Sigmoid colon (tissue), 7 donors: ENCODE measurements around the gene RBM42. TPM values are rescaled to one million over a fixed set of nuclear protein-coding genes. Genes with fewer than 3 reads are reported as not detected.

ENCODE experiments used
- DNase-seq: peaks from one replicate; pipeline ENCODE4 v3.0.0-alpha.2; 2019
- H3K27ac ChIP-seq, 4 donors: fragments of 200-600 bp; sonication (generic); one replicate each; pipeline ENCODE4 v1.5.1; 2016 to 2019; ENCODE audit warnings: mild to moderate bottlenecking in 1 of 4
- H3K27me3 ChIP-seq, 3 donors: fragments of 200-600 bp; sonication (generic); one replicate each; pipeline ENCODE4 v1.5.1; 2019; ENCODE audit warnings: mild to moderate bottlenecking in 1 of 3
- H3K36me3 ChIP-seq, 4 donors: fragments of 200-600 bp; sonication (generic); one replicate each; pipeline ENCODE4 v1.5.1; 2016 to 2019
- H3K4me1 ChIP-seq, 4 donors: fragments of 200-600 bp; sonication (generic); one replicate each; pipeline ENCODE4 v1.5.1; 2017 to 2019
- H3K4me3 ChIP-seq, 4 donors: fragments of 200-600 bp; sonication (generic); one replicate each; pipeline ENCODE4 v1.5.1; 2017 to 2019; ENCODE audit warnings: mild to moderate bottlenecking in 2 of 4, moderate library complexity in 1 of 4
- H3K9me3 ChIP-seq, 4 donors: fragments of 200-600 bp in 3 of 4; sonication (generic) in 3 of 4; one replicate each; pipeline versions ENCODE4 v1.5.1 to v1.6.1; 2013 to 2019
- EP300 ChIP-seq, 4 donors: sonication (generic); formaldehyde crosslinking; IDR thresholded peaks; one replicate each; pipeline ENCODE4 v1.6.1; 2017; ENCODE audit warnings: antibody characterized with exemption in 4 of 4
- POLR2A ChIP-seq, 2 donors: fragments of 450-650 bp; IDR thresholded peaks; one replicate each; pipeline ENCODE4 v1.6.1; 2016; ENCODE audit warnings: antibody characterized with exemption in 2 of 2, mild to moderate bottlenecking in 2 of 2, moderate library complexity in 2 of 2
- POLR2AphosphoS5 ChIP-seq, 4 donors: sonication (generic); formaldehyde crosslinking; IDR thresholded peaks; one replicate each; pipeline ENCODE4 v1.6.1; 2017; ENCODE audit warnings: antibody characterized with exemption in 4 of 4
- WGBS, 2 donors: extraction: QIAGEN DNeasy Blood & Tissue Kit; methylation state at CpG; one replicate each; pipeline ENCODE4 v1.1.7; 2013; 5-methylcytosine and 5-hydroxymethylcytosine counted together
- intact Hi-C: fragments of 100-400 bp; cut with DNase I; formaldehyde crosslinking; loops from one replicate; pipeline ENCODE4 v1.15.1; 2023
- polyA plus RNA-seq, 3 donors: library from polyadenylated mRNA; stranded (reverse); fragments of 200-250 nt; gene quantifications; one replicate each; pipeline ENCODE4 v1.2.3, GENCODE V29; 2013
- total RNA-seq, 4 donors: library from RNA; depleted of rRNA; stranded (reverse); fragments of >200 nt; gene quantifications; one replicate each; pipeline ENCODE4 v1.1.0, GENCODE V29; 2016
- TF ChIP-seq, protein P1 (sequence below), 4 experiments: fragments of 450-650 bp in 3 of 4; fragments of 200-600 bp in 1 of 4; IDR thresholded peaks; one replicate each; pipeline ENCODE4 v1.5.1; 2016 to 2019; ENCODE audit warnings: antibody characterized with exemption in 4 of 4, mild to moderate bottlenecking in 3 of 4, moderate library complexity in 2 of 4
- donor health status: healthy with polysubstance abuse.
- donor health status: Bipolar disorder and iron deficiency.
- donor health status: healthy.

RBM42 gene
- total and polyA plus RNA-seq, 7 donors: 43.5 to 78.3 (median 55.1) TPM

DNA sequence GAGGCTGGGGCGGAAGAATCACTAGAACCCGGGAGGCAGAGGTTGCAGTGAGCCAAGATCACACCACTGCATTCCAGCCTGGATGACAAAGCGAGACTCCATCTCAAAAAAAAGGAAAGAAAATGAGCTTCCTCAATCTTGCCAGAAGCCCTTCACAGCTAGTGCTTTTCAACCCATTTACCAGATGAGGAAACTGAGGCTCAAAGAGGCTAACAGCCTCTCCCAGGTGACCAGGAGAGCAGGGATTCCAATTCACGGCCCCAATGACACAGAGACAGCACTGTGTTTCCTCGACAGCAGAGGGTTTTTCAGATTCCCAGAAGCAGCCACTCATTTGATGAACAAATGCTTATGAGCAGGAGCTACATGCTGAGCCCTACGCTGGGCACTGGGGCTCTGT lies 40.7 kb downstream of the RBM42 start:
- Histone ChIP-seq H3K27me3 (peaks cover 5 to 22% (median 10%) of the 10 kb centered on the region in 3 donors), H3K27ac (no peak overlapping the region), H3K9me3 (no peaks in the 10 kb centered on the region), H3K4me1 (peaks cover 0 to 8% (median 3%) of the 10 kb centered on the region in 4 donors), H3K4me3 (no peak overlapping the region), H3K36me3 (peaks cover 0 to 16% (median 0%) of the 10 kb centered on the region in 4 donors)
- TF ChIP-seq, protein P1, sequence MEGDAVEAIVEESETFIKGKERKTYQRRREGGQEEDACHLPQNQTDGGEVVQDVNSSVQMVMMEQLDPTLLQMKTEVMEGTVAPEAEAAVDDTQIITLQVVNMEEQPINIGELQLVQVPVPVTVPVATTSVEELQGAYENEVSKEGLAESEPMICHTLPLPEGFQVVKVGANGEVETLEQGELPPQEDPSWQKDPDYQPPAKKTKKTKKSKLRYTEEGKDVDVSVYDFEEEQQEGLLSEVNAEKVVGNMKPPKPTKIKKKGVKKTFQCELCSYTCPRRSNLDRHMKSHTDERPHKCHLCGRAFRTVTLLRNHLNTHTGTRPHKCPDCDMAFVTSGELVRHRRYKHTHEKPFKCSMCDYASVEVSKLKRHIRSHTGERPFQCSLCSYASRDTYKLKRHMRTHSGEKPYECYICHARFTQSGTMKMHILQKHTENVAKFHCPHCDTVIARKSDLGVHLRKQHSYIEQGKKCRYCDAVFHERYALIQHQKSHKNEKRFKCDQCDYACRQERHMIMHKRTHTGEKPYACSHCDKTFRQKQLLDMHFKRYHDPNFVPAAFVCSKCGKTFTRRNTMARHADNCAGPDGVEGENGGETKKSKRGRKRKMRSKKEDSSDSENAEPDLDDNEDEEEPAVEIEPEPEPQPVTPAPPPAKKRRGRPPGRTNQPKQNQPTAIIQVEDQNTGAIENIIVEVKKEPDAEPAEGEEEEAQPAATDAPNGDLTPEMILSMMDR (IDR thresholded peaks at IDR 0.05): no peak
- no peak for TF ChIP-seq EP300 (IDR thresholded peaks at IDR 0.05)
- no peak for TF ChIP-seq POLR2AphosphoS5 (IDR thresholded peaks at IDR 0.05)
- TF ChIP-seq POLR2A (IDR thresholded peaks at IDR 0.05): no peak
- intact Hi-C loops: no loop called here
- 65 to 76% methylated on average over 6 of the region's 6 CpGs for WGBS, 2 donors
- DNase-seq: no peak

DNA sequence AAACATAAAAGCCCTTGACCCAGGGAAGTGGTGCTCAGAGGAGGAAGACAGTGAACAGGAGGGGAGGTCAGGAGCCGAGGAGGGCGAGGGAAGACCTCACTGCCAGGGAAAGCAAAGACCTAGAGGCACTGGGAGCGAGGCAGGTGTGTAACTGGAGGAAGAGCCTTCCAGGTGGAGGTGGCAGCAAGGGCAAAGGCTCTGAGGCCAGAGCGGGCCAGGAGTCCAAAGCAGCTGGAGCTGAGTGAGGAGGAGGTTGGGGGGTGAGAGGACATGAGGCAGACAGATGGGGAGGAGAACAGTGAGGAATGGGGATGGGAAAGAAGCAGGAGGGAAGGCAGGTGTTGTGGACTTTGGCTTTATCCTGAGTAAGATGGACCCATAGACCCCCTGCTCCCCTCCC lies 41.1 kb downstream of the RBM42 start:
- intact Hi-C loops: no loop called here
- Histone ChIP-seq H3K27me3 (peaks cover 5 to 26% (median 10%) of the 10 kb centered on the region in 3 donors), H3K27ac (no peak overlapping the region), H3K4me3 (no peak overlapping the region), H3K9me3 (no peaks in the 10 kb centered on the region), H3K36me3 (peaks cover 0 to 12% (median 0%) of the 10 kb centered on the region in 4 donors), H3K4me1 (peaks cover 0 to 8% (median 3%) of the 10 kb centered on the region in 4 donors)
- no peak for DNase-seq
- TF ChIP-seq, protein P1 (IDR thresholded peaks at IDR 0.05): no peak
- TF ChIP-seq POLR2AphosphoS5 (IDR thresholded peaks at IDR 0.05): no peak
- TF ChIP-seq EP300 (IDR thresholded peaks at IDR 0.05): no peak
- TF ChIP-seq POLR2A (IDR thresholded peaks at IDR 0.05): no peak
- WGBS, 2 donors: 22 to 62% methylated on average over 4 of the region's 4 CpGs

DNA sequence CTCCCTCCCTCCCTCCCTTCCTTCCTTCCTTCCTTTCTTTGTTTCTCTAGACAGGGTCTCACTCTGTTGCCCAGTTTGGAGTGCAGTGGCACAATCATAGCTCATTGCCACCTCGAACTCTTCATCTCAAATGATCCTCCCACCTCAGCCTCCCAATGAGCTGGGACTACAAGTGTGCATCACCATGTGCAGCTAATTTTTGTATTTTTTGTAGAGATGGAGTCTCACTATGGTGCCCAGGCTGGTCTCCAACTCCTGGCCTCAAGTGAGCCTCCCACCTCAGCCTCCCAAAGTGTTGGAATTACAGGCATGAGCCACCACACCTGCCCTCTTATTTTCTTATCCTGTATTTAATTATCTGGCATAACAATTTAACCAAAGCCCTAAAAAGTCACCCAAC lies 41.9 kb downstream of the RBM42 start:
- DNase-seq: no peak
- intact Hi-C loops: no loop called here
- H3K27me3 ChIP-seq: peaks cover 5 to 33% (median 10%) of the 10 kb centered on the region in 3 donors
- peaks cover 0 to 5% (median 0%) of the 10 kb centered on the region in 4 donors for H3K36me3 ChIP-seq
- H3K4me3 ChIP-seq: no peak overlapping the region
- no peak overlapping the region for H3K27ac ChIP-seq
- WGBS, 2 donors: 70 to 86% methylated on average over 1 of the region's 1 CpG
- H3K9me3 ChIP-seq: no peaks in the 10 kb centered on the region
- peaks cover 0 to 8% (median 3%) of the 10 kb centered on the region in 4 donors for H3K4me1 ChIP-seq
- TF ChIP-seq, protein P1 (IDR thresholded peaks at IDR 0.05): no peak
- TF ChIP-seq EP300 (IDR thresholded peaks at IDR 0.05) (no peak), POLR2AphosphoS5 (IDR thresholded peaks at IDR 0.05) (no peak), POLR2A (IDR thresholded peaks at IDR 0.05) (no peak)

DNA sequence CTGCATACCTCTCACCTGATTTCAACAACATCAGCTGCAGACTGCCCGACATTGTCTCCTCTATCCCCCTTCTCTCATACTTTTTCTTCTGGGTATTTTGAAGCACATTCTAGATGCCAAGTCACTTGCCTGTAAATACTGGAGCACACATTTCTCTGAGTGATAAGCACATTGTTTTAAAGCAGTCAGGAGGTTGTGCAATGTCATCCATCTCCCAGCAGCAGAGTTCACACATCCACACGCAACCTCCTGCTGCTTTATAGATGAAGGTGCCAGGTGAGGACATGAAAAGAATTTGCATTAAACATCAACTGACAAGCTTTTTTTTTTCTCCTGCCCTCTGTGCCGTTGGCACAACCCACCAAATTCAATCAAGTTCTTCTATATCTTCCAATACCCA lies 43.0 kb downstream of the RBM42 start:
- no peak for DNase-seq
- no peak overlapping the region for H3K27ac ChIP-seq
- TF ChIP-seq POLR2A (IDR thresholded peaks at IDR 0.05): no peak
- TF ChIP-seq, protein P1 (IDR thresholded peaks at IDR 0.05): no peak
- H3K4me1 ChIP-seq: peaks cover 0 to 8% (median 3%) of the 10 kb centered on the region in 4 donors
- H3K9me3 ChIP-seq: no peaks in the 10 kb centered on the region
- WGBS, 2 donors: 13 to 40% methylated on average over 3 of the region's 3 CpGs
- H3K4me3 ChIP-seq: no peak overlapping the region
- peaks cover 5 to 38% (median 10%) of the 10 kb centered on the region in 3 donors for H3K27me3 ChIP-seq
- intact Hi-C loops: no loop called here
- H3K36me3 ChIP-seq: no peaks in the 10 kb centered on the region
